IPS-NIHi11 (cell line): ENCODE measurements around the gene PI4KA.
"Not testable (repeated sequence)": the region's sequence is repeated elsewhere in the genome, so short reads cannot be mapped to it uniquely, and the experiment has no call there.

ENCODE experiments used
- DNase-seq: peaks from one replicate; pipeline ENCODE4 v3.0.0; 2012; ENCODE audit warnings: mixed read lengths, low spot score

The PI4KA gene

GRCh38 chr22:20776624-20777405, 81.8 kb downstream of the PI4KA start:
- DNase-seq = no peak

- no peak for DNase-seq
Observed at GRCh38 chr22:20775342-20775895, 83.2 kb downstream of the PI4KA start.

DNA sequence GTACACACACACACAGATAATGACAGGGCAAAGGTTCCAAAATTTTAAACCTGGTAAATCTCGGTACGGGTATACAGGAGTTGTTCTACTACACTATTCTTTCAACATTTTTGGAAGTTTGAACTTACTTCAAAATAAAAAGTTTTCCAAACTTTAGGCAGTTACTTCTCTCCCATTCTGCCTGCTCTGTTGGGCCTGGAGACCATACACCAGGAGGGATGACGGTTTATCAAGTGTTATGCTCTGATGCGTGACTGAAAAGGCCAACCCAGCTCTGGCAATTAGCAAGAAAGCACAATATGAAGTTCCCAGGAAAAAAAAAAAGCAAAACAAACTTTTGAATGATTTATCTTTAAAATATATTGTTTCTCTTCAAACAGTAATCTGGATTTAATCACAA, 83.7 kb downstream of the PI4KA start:
- no peak for DNase-seq

- DNase-seq = no peak
Observed at GRCh38 chr22:20773793-20774212, 84.8 kb downstream of the PI4KA start, which contains the start of gene SERPIND1. TSS of gene SERPIND1 (plus strand) at chr22:20774113. CDS start at chr22:20779313, 5,200 bp downstream.

DNA sequence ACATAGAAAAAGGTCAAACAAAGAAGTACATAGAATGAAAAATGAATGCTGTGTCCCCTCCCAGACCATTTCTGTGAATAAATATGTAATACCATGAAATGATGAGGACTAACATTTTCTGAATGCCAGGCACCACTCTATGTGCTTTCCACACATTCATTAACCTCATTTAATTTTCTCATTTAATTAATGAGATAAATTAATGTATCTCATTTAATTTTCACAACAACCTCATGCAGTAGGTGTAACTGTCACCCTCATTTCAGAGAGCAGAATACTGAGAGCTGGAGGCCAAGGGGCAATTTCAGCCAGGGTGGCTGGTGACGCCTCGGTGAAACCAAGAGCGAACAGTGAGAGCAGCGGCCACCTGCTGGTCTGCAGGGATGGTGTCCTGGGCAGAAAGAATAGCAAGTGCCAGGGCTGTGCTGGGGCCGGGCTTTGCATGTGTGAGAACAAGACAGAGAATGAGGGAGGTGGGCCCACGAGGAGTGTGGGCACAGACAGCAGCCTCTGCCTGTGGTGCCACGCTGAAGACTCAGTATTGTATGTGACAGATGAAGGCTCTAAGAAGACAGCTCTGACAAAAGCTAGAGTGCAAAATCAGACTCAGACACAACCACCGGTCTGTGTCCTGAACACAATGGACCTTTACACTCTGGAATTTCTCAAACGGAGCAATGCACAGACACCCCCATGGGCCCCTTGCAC, 86.5 kb downstream of the PI4KA start:
- peak; percentile 41 for DNase-seq

- DNase-seq = not testable (repeated sequence)
Observed at GRCh38 chr22:20769496-20769826, 89.2 kb downstream of the PI4KA start.

DNA sequence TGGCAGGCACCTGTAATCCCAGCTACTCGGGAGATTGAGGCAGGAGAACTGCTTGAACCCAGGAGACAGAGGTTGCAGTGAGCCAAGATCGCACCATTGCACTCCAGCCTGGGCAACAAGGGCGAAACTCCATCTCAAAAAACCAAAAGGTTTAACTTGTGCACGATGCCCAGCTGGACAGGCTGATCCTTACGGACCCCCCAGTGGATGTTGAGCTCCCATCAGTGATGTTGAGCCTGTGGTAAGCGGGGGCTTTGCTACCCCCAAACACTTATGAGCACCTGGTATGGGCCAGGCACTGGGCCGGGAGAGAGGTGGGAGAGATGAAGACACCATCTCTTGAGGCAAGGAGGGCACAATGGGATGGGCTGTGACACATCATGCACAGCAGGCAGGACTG, 92.1 kb downstream of the PI4KA start:
- DNase-seq = no peak

- DNase-seq = no peak
Observed at GRCh38 chr22:20765938-20766337, 92.7 kb downstream of the PI4KA start.

DNA sequence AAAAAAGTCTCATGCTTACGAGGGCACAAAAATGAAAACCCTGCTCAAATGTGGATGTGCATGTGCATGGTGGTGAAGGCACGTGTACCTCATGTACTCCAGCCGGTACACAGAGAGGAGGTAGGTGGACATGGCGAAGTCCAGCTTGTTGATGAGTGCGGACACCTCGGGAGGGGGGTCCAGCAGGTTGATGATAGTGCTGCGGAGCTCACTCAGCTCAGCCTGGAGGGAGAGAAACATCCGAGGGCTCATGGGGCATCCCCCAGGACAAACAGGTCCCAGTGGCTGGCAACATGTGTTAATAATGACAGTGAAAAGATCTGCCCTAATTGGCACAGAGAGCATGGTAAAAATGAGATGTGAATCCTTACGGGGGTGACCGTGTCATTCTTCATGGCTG, 93.9 kb downstream of the PI4KA start:
- DNase-seq = no peak

- no peak for DNase-seq
Observed at GRCh38 chr22:20764471-20764720, 94.2 kb downstream of the PI4KA start.

DNA sequence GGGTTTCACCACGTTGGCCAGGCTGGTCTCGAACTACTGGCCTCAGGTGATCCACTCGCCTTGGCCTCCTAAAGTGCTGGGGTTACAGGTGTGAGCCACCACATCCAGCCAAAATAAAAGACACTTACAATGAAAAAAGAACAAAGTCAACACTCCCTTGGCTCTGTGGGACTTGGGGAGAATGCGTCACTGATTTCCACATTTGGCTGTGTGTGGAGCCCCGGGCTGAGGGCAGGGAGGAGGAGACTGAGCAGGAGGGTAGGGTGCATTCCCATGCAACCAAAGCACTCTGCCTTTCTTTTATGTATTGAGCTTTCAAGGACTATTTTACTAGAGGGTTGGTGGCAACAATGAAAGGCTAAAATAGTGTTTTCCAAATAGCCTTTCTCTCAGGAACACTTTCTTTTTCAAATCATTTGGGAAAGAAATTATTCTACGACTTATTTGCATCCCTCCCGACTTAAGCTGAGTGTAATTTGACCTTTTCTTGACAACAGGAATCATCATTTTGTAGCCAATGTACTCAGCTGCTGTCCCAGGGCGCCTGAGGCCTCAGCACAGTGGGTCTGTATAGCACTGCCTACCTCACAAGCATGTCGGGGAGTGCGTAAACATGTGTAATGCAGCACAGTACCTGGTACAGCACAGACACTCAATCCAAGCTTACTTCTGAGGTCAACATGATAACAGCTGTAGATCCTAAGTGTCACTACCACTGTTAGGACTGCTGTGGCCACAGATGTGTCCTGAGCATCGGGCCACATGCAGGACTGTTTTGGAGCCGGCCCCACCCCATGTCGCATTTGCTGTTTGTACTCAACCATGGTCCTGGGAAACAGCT, 94.8 kb downstream of the PI4KA start:
- DNase-seq = no peak

DNA sequence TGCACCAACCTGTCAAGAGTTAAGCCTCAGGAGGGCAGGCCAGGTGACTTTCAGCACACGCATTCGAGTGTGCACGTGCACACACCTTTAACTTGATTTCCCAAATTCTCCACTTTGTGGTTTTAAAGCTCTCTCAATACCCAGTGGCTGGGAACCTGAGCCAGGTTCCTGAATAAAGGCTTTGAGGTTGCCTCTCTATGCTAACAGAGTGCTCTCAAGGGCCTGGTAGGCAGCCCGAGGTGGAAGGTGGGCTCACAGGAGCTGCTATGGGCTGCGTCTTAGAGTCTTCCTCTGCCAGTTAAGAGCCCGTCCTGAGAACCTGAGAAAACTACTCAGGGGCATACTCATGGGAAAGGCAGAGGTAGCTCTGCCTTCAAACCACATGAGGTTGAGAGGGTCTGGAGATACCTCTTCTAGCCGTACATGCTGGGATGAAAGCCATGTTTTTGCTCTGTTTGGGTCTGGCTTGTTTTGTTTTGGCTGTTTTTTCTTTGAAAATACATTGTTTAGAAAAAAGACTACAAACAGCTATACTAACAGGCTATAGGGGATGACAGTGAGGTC, 96.3 kb downstream of the PI4KA start:
- DNase-seq = no peak

DNA sequence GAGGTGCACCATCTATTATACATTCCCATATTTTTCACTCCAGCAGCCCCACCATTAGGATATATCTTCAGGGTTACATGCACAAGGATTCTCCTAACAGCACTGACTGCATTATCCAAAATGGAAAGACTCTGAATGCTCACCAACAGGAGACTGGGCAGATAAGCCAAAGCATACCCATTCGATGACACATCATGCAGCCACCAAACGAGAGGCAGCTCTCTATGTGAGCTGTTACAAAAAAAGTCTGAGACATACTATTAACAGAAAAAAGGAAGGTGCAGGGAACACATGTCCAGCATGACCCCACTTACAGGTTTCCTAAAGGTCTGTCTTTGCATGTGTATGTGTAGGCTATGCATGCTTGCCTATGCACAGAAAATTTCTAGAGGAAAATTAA, 97.1 kb downstream of the PI4KA start:
- no peak for DNase-seq

DNA sequence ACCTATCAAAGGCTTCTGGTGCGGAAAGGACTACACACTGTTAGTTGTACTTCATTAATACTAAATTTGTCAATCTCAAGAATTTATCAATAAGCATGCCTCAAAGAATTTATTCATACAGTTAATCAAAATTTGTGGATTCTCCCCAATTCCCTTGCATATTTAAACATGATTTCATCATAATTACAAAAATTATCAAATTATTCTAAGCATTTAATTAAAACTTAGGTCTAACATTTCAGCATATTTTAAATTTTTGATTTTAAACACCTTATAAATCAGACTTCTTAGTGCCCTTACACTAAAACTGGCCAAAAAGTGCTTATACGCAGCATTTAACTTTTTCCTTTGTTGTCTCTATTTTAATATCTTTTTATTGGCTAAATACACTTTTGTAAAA, 98.5 kb downstream of the PI4KA start:
- no peak for DNase-seq

DNA sequence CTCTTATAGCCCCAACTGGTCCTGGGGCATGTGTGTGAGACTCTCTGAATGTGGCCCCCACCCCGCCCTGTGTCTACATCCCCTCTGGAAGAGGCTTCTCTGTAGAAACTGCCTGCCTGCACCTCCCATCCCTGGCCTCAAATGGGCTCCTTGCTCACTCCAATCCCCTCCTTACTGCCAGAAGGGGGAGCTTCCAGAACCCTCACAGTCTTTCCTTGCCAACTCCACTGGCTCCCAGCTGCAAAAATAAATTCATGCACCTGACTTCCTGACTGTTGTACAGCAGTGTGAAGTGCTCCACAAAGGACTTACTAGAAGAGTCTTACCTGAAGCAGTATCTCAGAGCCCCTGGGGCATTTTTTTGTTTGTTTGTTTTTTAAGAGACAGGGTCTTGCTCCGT, 99.9 kb downstream of the PI4KA start:
- DNase-seq = peak; percentile 54

DNA sequence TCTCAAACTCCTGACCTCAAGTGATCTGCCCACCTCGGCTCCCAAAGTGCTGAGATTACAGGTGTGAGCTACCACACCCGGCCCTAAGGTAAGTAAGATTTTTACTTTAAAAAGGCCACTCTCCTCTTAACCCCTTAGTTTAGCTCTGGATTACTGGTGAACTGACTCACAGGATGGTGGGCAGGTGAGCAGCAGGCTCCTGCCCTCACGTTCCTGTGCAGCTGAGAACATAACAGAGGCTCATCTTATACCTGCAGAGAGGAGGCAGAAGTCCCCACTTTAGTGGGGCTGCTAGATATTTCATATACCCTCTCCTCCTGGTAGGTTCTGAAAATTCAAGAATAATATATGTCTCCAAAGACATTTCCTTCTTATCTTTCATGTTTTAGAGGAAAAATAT, 101.8 kb downstream of the PI4KA start:
- no peak for DNase-seq

GRCh38 chr22:20752873-20753272, 105.7 kb downstream of the PI4KA start:
- no peak for DNase-seq

- no peak for DNase-seq
Observed at GRCh38 chr22:20752104-20752741, 106.4 kb downstream of the PI4KA start.

DNA sequence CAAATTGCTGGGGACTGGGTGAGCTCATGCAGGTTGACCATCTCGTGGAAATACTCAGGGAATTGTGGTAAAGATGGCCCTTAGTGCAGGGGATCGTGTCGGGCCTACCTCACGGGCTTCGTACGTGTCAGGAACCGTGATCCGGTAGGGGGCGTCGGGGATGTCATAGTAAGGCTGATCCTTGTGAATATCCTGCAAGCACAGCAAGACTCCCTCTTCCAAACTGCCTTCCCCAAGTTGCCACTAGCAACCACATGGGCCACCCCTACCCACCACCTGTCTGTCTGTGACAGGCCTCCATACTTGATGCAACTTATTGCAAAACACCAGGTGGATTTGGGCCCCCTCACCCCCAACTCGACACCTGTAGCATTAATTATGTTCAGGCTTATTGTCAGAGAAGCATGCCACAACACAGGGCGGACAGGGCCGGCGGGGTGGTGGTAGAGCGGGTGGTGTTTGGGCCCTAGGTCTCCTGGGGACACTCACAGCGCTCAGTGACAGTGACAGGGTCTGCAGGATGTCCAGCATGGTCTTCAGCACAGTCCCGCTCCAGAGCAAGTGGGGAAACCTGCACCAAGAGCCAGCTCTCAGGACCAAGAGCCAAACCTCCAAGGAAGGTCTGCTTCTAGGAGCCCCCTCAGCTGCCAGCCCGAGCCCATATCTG, 107.3 kb downstream of the PI4KA start:
- DNase-seq = peak; percentile 54

- no peak for DNase-seq
Observed at GRCh38 chr22:20750461-20751184, 108.0 kb downstream of the PI4KA start.

- no peak for DNase-seq
Observed at GRCh38 chr22:20749453-20749852, 109.2 kb downstream of the PI4KA start.
